Immature natural killer cell (primary cell): Measurements from ENCODE around the gene CSN3. TPM values are rescaled to one million over a fixed set of nuclear protein-coding genes. Genes with fewer than 3 reads are reported as not detected.
"Not testable (repeated sequence)": the region's sequence is repeated elsewhere in the genome, so short reads cannot be mapped to it uniquely, and the experiment has no call there.

ENCODE experiments used
- DNase-seq, 3 donors: peaks; one replicate each; pipeline ENCODE4 v3.0.0; 2022; ENCODE audit warnings: mixed read lengths in 1 of 3
- H3K27ac Mint-ChIP-seq, 6 donors: one replicate each; pipeline ENCODE4 v1.8.0; 2020; ENCODE audit warnings: mixed read lengths in 6 of 6, mild to moderate bottlenecking in 5 of 6, inconsistent platforms in 4 of 6, moderate library complexity in 3 of 6
- H3K27me3 Mint-ChIP-seq, 3 donors: one replicate each; pipeline ENCODE4 v1.8.0; 2020 to 2021; ENCODE audit warnings: low read depth in 3 of 3, mild to moderate bottlenecking in 3 of 3, mixed read lengths in 3 of 3, moderate library complexity in 3 of 3, inconsistent platforms in 1 of 3
- H3K36me3 Mint-ChIP-seq, 3 donors: one replicate each; pipeline ENCODE4 v1.8.0; 2020; ENCODE audit warnings: mixed read lengths in 3 of 3, inconsistent platforms in 2 of 3, mild to moderate bottlenecking in 2 of 3
- H3K4me1 Mint-ChIP-seq, 2 donors: one replicate each; pipeline ENCODE4 v1.8.0; 2020; ENCODE audit warnings: inconsistent platforms in 2 of 2, mild to moderate bottlenecking in 2 of 2, mixed read lengths in 2 of 2, moderate library complexity in 1 of 2
- H3K4me3 Mint-ChIP-seq, 5 donors: one replicate each; pipeline ENCODE4 v1.8.0; 2020; ENCODE audit warnings: mild to moderate bottlenecking in 5 of 5, mixed read lengths in 5 of 5, inconsistent platforms in 3 of 5, moderate library complexity in 3 of 5
- H3K9me3 Mint-ChIP-seq, 6 donors: one replicate each; pipeline ENCODE4 v1.8.0; 2020; ENCODE audit warnings: mild to moderate bottlenecking in 6 of 6, mixed read lengths in 6 of 6, inconsistent platforms in 4 of 6, moderate library complexity in 3 of 6
- polyA plus RNA-seq, 3 donors: library from polyadenylated mRNA; unstranded; fragments of 300-500 nt; fragmentation: Illumina TruSeq; gene quantifications; one replicate each; pipeline ENCODE4 v1.2.3, GENCODE V29; 2021

Gene CSN3
- not detected for polyA plus RNA-seq

- H3K36me3 Mint-ChIP-seq, H3K4me3 Mint-ChIP-seq, H3K9me3 Mint-ChIP-seq, H3K27ac Mint-ChIP-seq, H3K27me3 Mint-ChIP-seq, DNase-seq, H3K4me1 Mint-ChIP-seq: not testable (repeated sequence)
Observed at GRCh38 chr4:70242297-70242696, at the start of gene CSN3. Gene CSN3 (plus strand): TSS chr4:70242597. CDS start chr4:70244820, 2,223 bp downstream.

DNA sequence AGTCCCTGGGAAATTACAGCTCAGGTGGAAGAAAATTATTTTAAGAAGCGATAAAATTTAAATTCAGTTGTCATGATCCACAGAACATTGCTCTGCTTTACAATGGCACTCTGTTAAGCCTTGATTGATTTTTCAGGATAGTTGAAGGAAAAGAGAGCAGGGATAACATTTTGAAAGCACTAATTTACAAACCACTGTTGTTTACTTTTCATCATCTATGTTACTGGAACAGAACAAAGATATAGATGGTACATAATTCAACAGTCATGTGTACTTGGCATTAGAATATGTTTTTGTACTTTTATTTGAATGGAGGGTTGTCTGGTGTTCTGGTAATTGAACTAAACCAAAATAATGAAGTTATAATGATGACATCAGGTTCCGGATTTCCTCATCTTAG, 49.5 kb upstream of the CSN3 start:
- H3K4me1 Mint-ChIP-seq, result no peaks in the 10 kb centered on the region
- no peaks in the 10 kb centered on the region for H3K27me3 Mint-ChIP-seq
- no peaks in the 10 kb centered on the region for H3K36me3 Mint-ChIP-seq
- no peak overlapping the region for H3K27ac Mint-ChIP-seq
- no peak for DNase-seq
- no peak overlapping the region for H3K4me3 Mint-ChIP-seq
- H3K9me3 Mint-ChIP-seq, result peaks cover 0 to 8% (median 3%) of the 10 kb centered on the region in 6 donors

- Mint-ChIP-seq H3K4me1 (no peaks in the 10 kb centered on the region), H3K27me3 (no peaks in the 10 kb centered on the region), H3K4me3 (no peak within 1 kb of the TSS), H3K27ac (no peak within 1 kb of the TSS), H3K9me3 (peaks cover 0 to 11% (median 1%) of the 10 kb centered on the region in 6 donors), H3K36me3 (no peaks in the 10 kb centered on the region)
- no peak for DNase-seq
Observed at GRCh38 chr4:70195425-70195824, 47.0 kb upstream of the CSN3 start, which contains the start of gene ODAM. Gene ODAM (plus strand): TSS chr4:70195725. CDS start chr4:70196544, 819 bp downstream.

DNA sequence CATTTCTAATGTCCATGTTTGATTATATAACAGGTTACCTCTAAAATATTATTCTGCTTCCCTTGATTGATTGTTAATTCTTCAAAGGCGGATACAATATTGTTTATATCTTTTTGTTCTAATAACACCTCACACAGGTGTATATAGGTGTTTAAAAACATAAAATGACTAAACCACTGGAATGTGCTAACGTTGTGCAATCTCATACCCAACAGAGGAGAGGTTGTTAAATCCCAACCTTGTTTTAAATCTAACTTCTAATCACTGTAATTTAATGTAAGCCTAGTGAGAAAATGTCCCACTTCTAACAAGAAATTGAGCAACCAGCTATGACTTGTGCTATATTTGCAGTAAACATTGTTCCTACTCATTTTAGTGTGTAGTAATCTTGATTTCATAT, 45.5 kb upstream of the CSN3 start:
- peaks cover 0 to 11% (median 0%) of the 10 kb centered on the region in 6 donors for H3K9me3 Mint-ChIP-seq
- H3K4me3 Mint-ChIP-seq, result no peak overlapping the region
- DNase-seq, result no peak
- no peaks in the 10 kb centered on the region for H3K4me1 Mint-ChIP-seq
- no peak overlapping the region for H3K27ac Mint-ChIP-seq
- H3K27me3 Mint-ChIP-seq, result no peaks in the 10 kb centered on the region
- H3K36me3 Mint-ChIP-seq, result no peaks in the 10 kb centered on the region

DNA sequence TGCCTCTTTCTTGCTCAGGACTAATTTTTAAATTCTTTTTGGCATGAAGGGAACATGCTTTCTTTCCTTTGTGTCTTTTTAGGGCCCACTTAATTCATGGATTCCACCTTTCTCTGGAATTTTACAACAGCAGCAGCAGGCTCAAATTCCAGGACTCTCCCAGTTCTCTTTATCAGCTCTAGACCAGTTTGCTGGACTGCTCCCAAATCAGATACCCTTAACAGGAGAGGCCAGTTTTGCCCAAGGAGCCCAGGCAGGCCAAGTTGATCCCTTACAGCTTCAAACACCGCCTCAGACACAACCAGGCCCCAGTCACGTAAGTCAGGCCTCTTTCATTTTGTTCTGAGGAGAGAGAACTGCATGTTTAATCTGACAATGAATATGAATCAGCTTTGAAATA, 44.6 kb upstream of the CSN3 start:
- no peaks in the 10 kb centered on the region for H3K36me3 Mint-ChIP-seq
- no peak for DNase-seq

GRCh38 chr4:70203601-70204000, 38.8 kb upstream of the CSN3 start:
- Mint-ChIP-seq H3K4me3 (no peak overlapping the region), H3K9me3 (peaks cover 0 to 5% (median 0%) of the 10 kb centered on the region in 6 donors), H3K36me3 (no peaks in the 10 kb centered on the region), H3K27me3 (no peaks in the 10 kb centered on the region), H3K4me1 (no peaks in the 10 kb centered on the region), H3K27ac (no peak overlapping the region)
- DNase-seq, result no peak

More for the DNA sequence above, 44.6 kb upstream of the CSN3 start:
- Mint-ChIP-seq H3K27me3 (no peaks in the 10 kb centered on the region), H3K9me3 (peaks cover 0 to 11% (median 0%) of the 10 kb centered on the region in 6 donors), H3K4me1 (no peaks in the 10 kb centered on the region), H3K27ac (no peak overlapping the region), H3K4me3 (no peak overlapping the region)

GRCh38 chr4:70212752-70213151, 29.6 kb upstream of the CSN3 start:
- not testable (repeated sequence) for H3K36me3 Mint-ChIP-seq, H3K4me3 Mint-ChIP-seq, DNase-seq, H3K4me1 Mint-ChIP-seq, H3K27ac Mint-ChIP-seq, H3K27me3 Mint-ChIP-seq
- H3K9me3 Mint-ChIP-seq, result peaks cover 3 to 24% (median 12%) of the 10 kb centered on the region in 6 donors

DNA sequence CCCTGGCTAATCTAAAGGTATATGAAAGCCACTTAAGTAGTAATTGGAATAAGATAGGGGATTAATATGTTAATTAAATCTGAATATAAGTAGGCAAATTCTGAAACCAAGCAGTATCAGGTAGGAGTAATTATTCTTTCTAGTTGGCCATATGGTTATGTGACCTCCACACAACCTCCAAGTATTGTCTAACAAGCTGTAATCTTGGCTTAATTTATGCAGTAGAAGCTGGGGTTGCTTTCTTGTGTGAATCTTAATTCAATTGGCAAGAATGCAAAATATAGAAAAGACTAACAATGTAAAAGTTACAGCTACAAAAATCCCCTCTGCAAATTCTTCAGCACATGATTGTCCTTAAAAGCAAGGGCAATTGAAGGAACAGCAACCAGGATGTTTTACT, 26.3 kb upstream of the CSN3 start:
- H3K36me3 Mint-ChIP-seq, H3K27me3 Mint-ChIP-seq, H3K4me3 Mint-ChIP-seq, H3K27ac Mint-ChIP-seq, DNase-seq, H3K4me1 Mint-ChIP-seq: not testable (repeated sequence)
- peaks cover 3 to 22% (median 8%) of the 10 kb centered on the region in 6 donors for H3K9me3 Mint-ChIP-seq

GRCh38 chr4:70216550-70216949, 25.8 kb upstream of the CSN3 start:
- not testable (repeated sequence) for H3K27ac Mint-ChIP-seq, H3K36me3 Mint-ChIP-seq, H3K4me1 Mint-ChIP-seq, H3K27me3 Mint-ChIP-seq, H3K4me3 Mint-ChIP-seq, DNase-seq
- peaks cover 3 to 22% (median 8%) of the 10 kb centered on the region in 6 donors for H3K9me3 Mint-ChIP-seq

DNA sequence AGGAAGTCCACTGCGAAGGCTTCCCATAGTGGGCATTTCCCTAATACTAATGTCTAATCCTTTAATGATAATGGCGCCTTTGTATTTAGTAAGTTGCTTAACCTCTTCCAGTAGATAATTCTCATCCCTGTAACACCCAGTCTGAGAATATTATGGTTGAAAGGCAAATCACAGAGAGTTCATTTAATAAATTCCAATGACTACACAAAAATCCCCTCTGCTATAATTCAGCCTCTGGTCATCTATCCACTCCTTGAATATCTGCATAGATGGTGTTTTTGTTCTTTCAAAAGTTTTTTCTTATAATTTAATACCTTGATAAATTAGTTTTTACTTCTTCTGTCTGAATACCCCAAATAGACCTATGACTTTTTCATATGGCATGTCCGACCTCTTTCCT, 21.0 kb upstream of the CSN3 start:
- H3K36me3 Mint-ChIP-seq, H3K27ac Mint-ChIP-seq, H3K4me3 Mint-ChIP-seq, DNase-seq, H3K4me1 Mint-ChIP-seq, H3K27me3 Mint-ChIP-seq: not testable (repeated sequence)
- H3K9me3 Mint-ChIP-seq, result peaks cover 0 to 12% (median 3%) of the 10 kb centered on the region in 6 donors

GRCh38 chr4:70221818-70222217, 20.6 kb upstream of the CSN3 start:
- H3K27me3 Mint-ChIP-seq, H3K36me3 Mint-ChIP-seq, H3K4me3 Mint-ChIP-seq, H3K4me1 Mint-ChIP-seq, DNase-seq, H3K27ac Mint-ChIP-seq: not testable (repeated sequence)
- peaks cover 0 to 11% (median 3%) of the 10 kb centered on the region in 6 donors for H3K9me3 Mint-ChIP-seq

GRCh38 chr4:70225824-70226223, 16.6 kb upstream of the CSN3 start, which contains the start of gene FDCSP:
Gene FDCSP (plus strand): TSS chr4:70226124. CDS start chr4:70231195, 5,071 bp downstream.
- Mint-ChIP-seq H3K27ac (no peak within 1 kb of the TSS), H3K27me3 (peaks cover 0 to 5% (median 4%) of the 10 kb centered on the region in 3 donors), H3K4me1 (no peaks in the 10 kb centered on the region), H3K36me3 (no peaks in the 10 kb centered on the region), H3K4me3 (no peak within 1 kb of the TSS), H3K9me3 (peaks cover 0 to 8% (median under 1%) of the 10 kb centered on the region in 6 donors)
- DNase-seq, result no peak

DNA sequence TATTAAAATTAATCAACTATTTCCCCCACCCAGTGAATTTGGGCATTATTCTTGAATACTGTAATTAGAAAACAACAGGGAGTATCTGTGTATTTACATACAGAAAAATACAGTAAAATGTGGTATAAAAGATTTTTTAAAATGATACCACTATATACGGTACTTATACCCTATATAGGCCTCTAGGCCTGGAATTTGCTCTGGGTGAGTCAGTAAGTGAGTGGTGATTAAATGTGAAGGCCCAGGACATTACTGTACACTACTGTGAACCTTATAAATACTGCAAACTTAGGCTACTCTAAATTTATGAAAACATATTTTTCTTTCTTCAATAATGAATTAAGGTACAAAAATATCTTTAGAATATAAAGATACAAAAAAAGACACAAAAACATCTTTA, 6.3 kb upstream of the CSN3 start:
- Mint-ChIP-seq H3K36me3 (no peaks in the 10 kb centered on the region), H3K27ac (no peak overlapping the region), H3K4me3 (no peak overlapping the region), H3K9me3 (peaks cover 0 to 5% (median 0%) of the 10 kb centered on the region in 6 donors), H3K4me1 (no peaks in the 10 kb centered on the region), H3K27me3 (peaks cover 0 to 1% (median 0%) of the 10 kb centered on the region in 3 donors)
- DNase-seq, result no peak

DNA sequence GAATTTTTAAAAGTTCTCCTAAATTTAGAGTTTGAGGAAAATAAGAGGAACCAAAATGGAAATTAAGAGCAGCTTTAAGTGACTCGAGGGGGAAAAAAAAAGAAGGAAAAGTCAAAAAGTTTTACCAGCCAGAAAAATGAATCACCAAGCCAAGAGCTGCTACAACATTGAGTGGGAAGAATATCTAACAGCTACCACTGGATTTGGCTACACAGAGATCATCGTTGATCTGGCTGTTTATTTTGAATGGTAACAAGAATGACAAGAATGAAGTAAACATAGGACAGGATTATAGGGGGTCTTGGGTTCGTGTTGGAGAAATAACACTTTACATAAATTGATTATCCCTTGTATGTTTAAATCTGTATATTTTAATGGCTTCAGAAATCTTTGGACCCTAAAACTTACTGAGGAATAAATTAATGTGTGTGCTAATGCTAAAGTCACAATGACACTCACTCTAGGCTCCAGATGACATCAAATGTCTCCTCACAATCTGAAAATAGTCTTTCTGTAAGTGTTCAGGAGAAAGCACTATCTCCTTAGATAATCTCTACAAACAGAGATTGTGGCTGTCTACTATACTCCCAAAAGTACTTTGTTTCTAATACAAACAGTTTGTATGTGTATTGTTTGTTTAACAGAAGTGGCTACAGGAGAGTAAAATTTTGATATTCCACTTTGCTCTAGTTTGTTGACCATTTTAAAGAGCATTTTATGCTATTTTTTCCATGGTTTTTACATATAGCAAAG, 3.1 kb upstream of the CSN3 start:
- Mint-ChIP-seq H3K4me3 (no peak overlapping the region), H3K4me1 (no peaks in the 10 kb centered on the region), H3K9me3 (peaks cover 0 to 5% (median 0%) of the 10 kb centered on the region in 6 donors), H3K36me3 (no peaks in the 10 kb centered on the region), H3K27me3 (peaks cover 0 to 1% (median 0%) of the 10 kb centered on the region in 3 donors), H3K27ac (no peak overlapping the region)
- no peak for DNase-seq
